ENCODE measurements around the gene TPST1.

DNA sequence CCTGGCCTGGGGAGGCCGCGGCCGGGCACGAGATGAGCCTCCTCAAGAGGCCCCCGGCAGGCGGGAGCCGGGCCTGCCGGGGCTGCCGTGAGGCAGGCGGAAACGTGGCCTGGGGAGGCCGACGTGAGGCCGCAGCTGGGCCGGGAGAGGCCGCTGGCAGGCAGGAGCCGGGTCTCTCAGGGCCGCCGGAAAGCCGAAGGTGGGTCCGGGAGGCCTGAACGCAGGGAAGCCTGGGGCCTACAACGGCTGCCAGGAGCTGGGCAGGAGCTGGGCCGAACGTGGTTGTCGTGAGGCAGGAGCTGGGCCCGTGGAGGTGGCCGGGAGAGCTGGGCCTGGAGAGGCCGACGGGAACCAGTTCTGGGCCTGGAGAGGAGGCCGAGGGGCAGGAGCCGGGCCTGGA is 171.9 kb downstream of the TPST1 start:
- TF ChIP-seq, protein P1, sequence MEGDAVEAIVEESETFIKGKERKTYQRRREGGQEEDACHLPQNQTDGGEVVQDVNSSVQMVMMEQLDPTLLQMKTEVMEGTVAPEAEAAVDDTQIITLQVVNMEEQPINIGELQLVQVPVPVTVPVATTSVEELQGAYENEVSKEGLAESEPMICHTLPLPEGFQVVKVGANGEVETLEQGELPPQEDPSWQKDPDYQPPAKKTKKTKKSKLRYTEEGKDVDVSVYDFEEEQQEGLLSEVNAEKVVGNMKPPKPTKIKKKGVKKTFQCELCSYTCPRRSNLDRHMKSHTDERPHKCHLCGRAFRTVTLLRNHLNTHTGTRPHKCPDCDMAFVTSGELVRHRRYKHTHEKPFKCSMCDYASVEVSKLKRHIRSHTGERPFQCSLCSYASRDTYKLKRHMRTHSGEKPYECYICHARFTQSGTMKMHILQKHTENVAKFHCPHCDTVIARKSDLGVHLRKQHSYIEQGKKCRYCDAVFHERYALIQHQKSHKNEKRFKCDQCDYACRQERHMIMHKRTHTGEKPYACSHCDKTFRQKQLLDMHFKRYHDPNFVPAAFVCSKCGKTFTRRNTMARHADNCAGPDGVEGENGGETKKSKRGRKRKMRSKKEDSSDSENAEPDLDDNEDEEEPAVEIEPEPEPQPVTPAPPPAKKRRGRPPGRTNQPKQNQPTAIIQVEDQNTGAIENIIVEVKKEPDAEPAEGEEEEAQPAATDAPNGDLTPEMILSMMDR (IDR thresholded peaks at IDR 0.05) = no peak
- TF ChIP-seq POLR2A (IDR thresholded peaks at IDR 0.05) = no peak

All from Peyer's patch (tissue), 4 donors.